Thymus (tissue), 14 donors: ENCODE results near the gene TMEM47. TPM values are rescaled to one million over a fixed set of nuclear protein-coding genes. Genes with fewer than 3 reads are reported as not detected.
A peak's percentile ranks its signal among the peaks of the same experiment; 100 is the strongest.

Experiments
- DNase-seq, 9 donors: peaks; one replicate each; pipeline ENCODE4 v3.0.0-alpha.2; 2013; ENCODE audit warnings: low spot score in 9 of 9, low read depth in 6 of 9, missing footprints in 1 of 9
- H3K27ac ChIP-seq, 2 donors: one replicate each; pipeline ENCODE4 v1.5.1; 2013; ENCODE audit warnings: control low read depth in 1 of 2, low read depth in 1 of 2, low read length in 1 of 2, mild to moderate bottlenecking in 1 of 2, moderate library complexity in 1 of 2
- H3K27me3 ChIP-seq, 2 donors: one replicate each; pipeline ENCODE4 v1.5.1; 2013; ENCODE audit warnings: low read length in 1 of 2; ENCODE audit not compliant: control insufficient read depth in 2 of 2, insufficient read depth in 1 of 2
- H3K36me3 ChIP-seq, 2 donors: one replicate each; pipeline ENCODE4 v1.5.1; 2013; ENCODE audit warnings: low read length in 1 of 2, mild to moderate bottlenecking in 1 of 2, moderate library complexity in 1 of 2; ENCODE audit not compliant: control insufficient read depth in 2 of 2, insufficient read depth in 2 of 2
- H3K4me1 ChIP-seq, 2 donors: one replicate each; pipeline ENCODE4 v1.5.1; 2013; ENCODE audit warnings: low read length in 2 of 2; ENCODE audit not compliant: control insufficient read depth in 2 of 2, insufficient read depth in 2 of 2
- H3K4me3 ChIP-seq, 2 donors: one replicate each; pipeline ENCODE4 v1.5.1; 2013; ENCODE audit warnings: low read length in 2 of 2, control low read depth in 1 of 2, mild to moderate bottlenecking in 1 of 2
- H3K9me3 ChIP-seq, 2 donors: one replicate each; pipeline ENCODE4 v1.5.1; 2013; ENCODE audit warnings: low read length in 1 of 2, mild to moderate bottlenecking in 1 of 2; ENCODE audit not compliant: control insufficient read depth in 2 of 2, insufficient read depth in 1 of 2
- WGBS: extraction: QIAGEN DNeasy Blood & Tissue Kit; methylation state at CpG from one replicate; pipeline ENCODE4 v1.1.7; 2013; 5-methylcytosine and 5-hydroxymethylcytosine counted together
- long read RNA-seq, 10 donors: transcript quantifications; one replicate each; lab custom pipeline, GENCODE V29; 2026
- polyA plus RNA-seq: library from polyadenylated mRNA; stranded (reverse); fragments of 200-250 nt; gene quantifications from one replicate; pipeline ENCODE4 v1.2.3, GENCODE V29; 2013
- total RNA-seq: library from RNA; stranded (reverse); fragments of 120-200 nt; gene quantifications from one replicate; pipeline ENCODE4 v1.2.4, GENCODE V29; 2013
- donor health status: healthy.

Gene TMEM47
- total RNA-seq, result 2.7 TPM
- 7.4 TPM for polyA plus RNA-seq
- long read RNA-seq, donor 1, result 0 reads
- long read RNA-seq, donor 2, full-length matches to known transcripts, result 4 of 4 reads
- long read RNA-seq, donor 2, partial matches to known transcripts, result 0 of 4 reads
- long read RNA-seq, donor 2, other reads (novel, unspliced or antisense), result 0 of 4 reads
- long read RNA-seq, donor 3, result 0 reads
- long read RNA-seq, donor 4, result 0 reads
- long read RNA-seq, donor 5, full-length matches to known transcripts, result 2 of 2 reads
- long read RNA-seq, donor 5, partial matches to known transcripts, result 0 of 2 reads
- long read RNA-seq, donor 5, other reads (novel, unspliced or antisense), result 0 of 2 reads
- long read RNA-seq, donor 6, full-length matches to known transcripts, result 1 of 1 reads
- long read RNA-seq, donor 6, partial matches to known transcripts, result 0 of 1 reads
- long read RNA-seq, donor 6, other reads (novel, unspliced or antisense), result 0 of 1 reads
- long read RNA-seq, donor 7, full-length matches to known transcripts, result 3 of 3 reads
- long read RNA-seq, donor 7, partial matches to known transcripts, result 0 of 3 reads
- long read RNA-seq, donor 7, other reads (novel, unspliced or antisense), result 0 of 3 reads
- long read RNA-seq, donor 8, result 0 reads
- long read RNA-seq, donor 9, result 0 reads
- long read RNA-seq, donor 10, full-length matches to known transcripts, result 2 of 2 reads
- long read RNA-seq, donor 10, partial matches to known transcripts, result 0 of 2 reads
- long read RNA-seq, donor 10, other reads (novel, unspliced or antisense), result 0 of 2 reads

- H3K4me1 ChIP-seq, result no peaks in the 10 kb centered on the region
- H3K36me3 ChIP-seq, result no peaks in the 10 kb centered on the region
- WGBS, result 2% methylated on average over 95 of the region's 100 CpGs
- no peak within 1 kb of the TSS for H3K27ac ChIP-seq
- peak in 1 of 9 donors; percentile 0 for DNase-seq
- H3K27me3 ChIP-seq, result peaks cover 4 to 23% of the 10 kb centered on the region in 2 donors
- H3K9me3 ChIP-seq, result no peaks in the 10 kb centered on the region
- peak within 1 kb of the TSS; percentile 4 to 13 for H3K4me3 ChIP-seq
These were observed at the start of gene TMEM47 for GRCh38 chrX:34656842-34657725. TSS of gene TMEM47 (minus strand) at chrX:34657285. CDS start at chrX:34657029, 256 bp downstream.

- Histone ChIP-seq H3K4me1 (no peaks in the 10 kb centered on the region), H3K27me3 (no peaks in the 10 kb centered on the region), H3K27ac (no peak overlapping the region), H3K9me3 (no peaks in the 10 kb centered on the region), H3K36me3 (no peaks in the 10 kb centered on the region), H3K4me3 (no peak overlapping the region)
- no peak for DNase-seq
- WGBS, result 79% methylated on average over 2 of the region's 2 CpGs
These were observed 30.0 kb upstream of the TMEM47 start for GRCh38 chrX:34687095-34687494.

- Histone ChIP-seq H3K4me3 (no peak overlapping the region), H3K27me3 (peaks cover 4 to 21% of the 10 kb centered on the region in 2 donors), H3K9me3 (no peaks in the 10 kb centered on the region), H3K4me1 (no peaks in the 10 kb centered on the region), H3K36me3 (no peaks in the 10 kb centered on the region), H3K27ac (no peak overlapping the region)
- 87% methylated on average over 1 of the region's 1 CpG for WGBS
- no peak for DNase-seq
These were observed 2.5 kb upstream of the TMEM47 start for GRCh38 chrX:34659575-34659974.

- no peaks in the 10 kb centered on the region for H3K36me3 ChIP-seq
- H3K27me3 ChIP-seq, result peaks cover 4 to 23% of the 10 kb centered on the region in 2 donors
- WGBS, result 80% methylated on average over 4 of the region's 4 CpGs
- no peaks in the 10 kb centered on the region for H3K4me1 ChIP-seq
- H3K4me3 ChIP-seq, result no peak overlapping the region
- H3K27ac ChIP-seq, result no peak overlapping the region
- H3K9me3 ChIP-seq, result no peaks in the 10 kb centered on the region
- DNase-seq, result no peak
These were observed 1.2 kb upstream of the TMEM47 start for GRCh38 chrX:34658326-34658725.

GRCh38 chrX:34657726-34658070, 613 bp upstream of the TMEM47 start:
- no peaks in the 10 kb centered on the region for H3K4me1 ChIP-seq
- no peak for DNase-seq
- H3K9me3 ChIP-seq, result no peaks in the 10 kb centered on the region
- 7% methylated on average over 13 of the region's 13 CpGs for WGBS
- H3K27ac ChIP-seq, result no peak overlapping the region
- peaks cover 4 to 23% of the 10 kb centered on the region in 2 donors for H3K27me3 ChIP-seq
- no peak overlapping the region for H3K4me3 ChIP-seq
- H3K36me3 ChIP-seq, result no peaks in the 10 kb centered on the region

GRCh38 chrX:34656467-34656841, 631 bp downstream of the TMEM47 start:
- WGBS, result 5% methylated on average over 27 of the region's 27 CpGs
- H3K4me1 ChIP-seq, result no peaks in the 10 kb centered on the region
- no peaks in the 10 kb centered on the region for H3K36me3 ChIP-seq
- H3K27me3 ChIP-seq, result peaks cover 4 to 23% of the 10 kb centered on the region in 2 donors
- H3K4me3 ChIP-seq, result no peak overlapping the region
- no peak overlapping the region for H3K27ac ChIP-seq
- H3K9me3 ChIP-seq, result no peaks in the 10 kb centered on the region
- DNase-seq, result no peak

- no peak for DNase-seq
- H3K4me3 ChIP-seq, result peak overlapping the region in 1 of 2 donors; percentile 13
- H3K9me3 ChIP-seq, result no peaks in the 10 kb centered on the region
- 3% methylated on average over 25 of the region's 25 CpGs for WGBS
- H3K27me3 ChIP-seq, result peaks cover 4 to 23% of the 10 kb centered on the region in 2 donors
- no peaks in the 10 kb centered on the region for H3K36me3 ChIP-seq
- no peaks in the 10 kb centered on the region for H3K4me1 ChIP-seq
- no peak overlapping the region for H3K27ac ChIP-seq
These were observed 1.3 kb downstream of the TMEM47 start for GRCh38 chrX:34655501-34656455.
